ENCODE measurements around the gene SLC34A3. TPM values are rescaled to one million over a fixed set of nuclear protein-coding genes. Genes with fewer than 3 reads are reported as not detected.

SLC34A3 gene
- total RNA-seq, 2 experiments from 2014 or later = not detected

- Mint-ChIP-seq H3K27ac (no peak overlapping the region), H3K4me1 (peaks cover 5% of the 10 kb centered on the region), H3K36me3 (no peaks in the 10 kb centered on the region), H3K9me3 (no peaks in the 10 kb centered on the region), H3K27me3 (no peaks in the 10 kb centered on the region), H3K4me3 (no peak overlapping the region)
- DNase-seq = peak; percentile 33
- POLR2A ChIA-PET = interaction anchor here (0.5 to 1.1 kb wide), 2 partner anchors 39 to 134 kb away, joined by 3 read pairs; partner anchors contain the start of gene TUBB4B
- no peak for ATAC-seq (ENCODE audit: low read depth)
Measured at GRCh38 chr9:137279741-137280473, 49.2 kb downstream of the SLC34A3 start.

DNA sequence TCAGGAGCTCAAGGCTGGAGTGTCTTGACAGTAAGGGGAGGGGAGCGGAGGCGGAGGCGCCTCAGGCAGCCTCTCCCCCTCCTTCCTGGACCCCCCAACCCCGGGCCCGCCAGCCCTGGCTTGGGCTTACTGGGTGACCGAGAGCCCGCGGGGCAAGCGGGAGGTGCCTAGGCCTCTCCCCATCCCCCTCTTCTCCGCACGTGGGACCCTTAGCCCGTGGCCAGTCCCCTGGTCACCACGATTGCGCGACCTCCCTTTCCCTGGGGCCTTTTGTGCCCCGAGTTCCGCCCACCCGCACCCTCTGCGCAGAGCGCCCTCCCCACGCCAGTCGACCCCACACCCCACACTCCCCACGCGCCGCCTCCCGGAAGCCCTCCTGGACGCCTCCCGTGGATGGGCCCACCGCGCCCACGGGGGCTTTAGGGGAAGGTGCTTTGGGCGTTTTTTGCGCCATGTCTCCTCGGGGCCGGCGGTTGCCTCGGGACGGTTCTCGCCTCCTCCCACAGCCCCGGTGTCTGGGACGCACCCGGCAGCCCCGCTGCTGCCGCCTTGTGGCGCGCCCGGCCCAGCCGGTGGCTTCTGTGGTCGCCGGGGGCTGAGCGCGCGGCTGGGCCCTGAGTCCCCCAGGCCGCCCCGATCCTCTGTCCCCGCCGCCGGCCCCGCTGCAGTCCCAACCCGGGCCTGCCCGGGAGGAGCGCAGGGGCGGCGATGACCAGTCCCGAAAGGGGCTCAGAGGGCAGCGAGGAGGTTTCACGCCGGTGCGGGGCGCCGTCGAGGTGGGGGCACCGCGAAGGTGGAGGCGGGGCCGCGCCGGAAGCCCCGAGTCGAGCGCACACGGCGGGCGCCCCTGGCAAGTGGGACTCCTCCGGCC, 50.0 kb downstream of the SLC34A3 start:
- Mint-ChIP-seq H3K27me3 (no peaks in the 10 kb centered on the region), H3K9me3 (no peaks in the 10 kb centered on the region), H3K4me1 (peaks cover 4% of the 10 kb centered on the region), H3K27ac (no peak overlapping the region), H3K36me3 (no peaks in the 10 kb centered on the region), H3K4me3 (no peak overlapping the region)
- ATAC-seq (ENCODE audit: low read depth) = no peak
- POLR2A ChIA-PET = interaction anchor here (0.5 kb wide), 1 partner anchor 133 kb away, joined by 3 read pairs; no protein-coding TSS in a partner anchor
- peak; percentile 44 for DNase-seq

DNA sequence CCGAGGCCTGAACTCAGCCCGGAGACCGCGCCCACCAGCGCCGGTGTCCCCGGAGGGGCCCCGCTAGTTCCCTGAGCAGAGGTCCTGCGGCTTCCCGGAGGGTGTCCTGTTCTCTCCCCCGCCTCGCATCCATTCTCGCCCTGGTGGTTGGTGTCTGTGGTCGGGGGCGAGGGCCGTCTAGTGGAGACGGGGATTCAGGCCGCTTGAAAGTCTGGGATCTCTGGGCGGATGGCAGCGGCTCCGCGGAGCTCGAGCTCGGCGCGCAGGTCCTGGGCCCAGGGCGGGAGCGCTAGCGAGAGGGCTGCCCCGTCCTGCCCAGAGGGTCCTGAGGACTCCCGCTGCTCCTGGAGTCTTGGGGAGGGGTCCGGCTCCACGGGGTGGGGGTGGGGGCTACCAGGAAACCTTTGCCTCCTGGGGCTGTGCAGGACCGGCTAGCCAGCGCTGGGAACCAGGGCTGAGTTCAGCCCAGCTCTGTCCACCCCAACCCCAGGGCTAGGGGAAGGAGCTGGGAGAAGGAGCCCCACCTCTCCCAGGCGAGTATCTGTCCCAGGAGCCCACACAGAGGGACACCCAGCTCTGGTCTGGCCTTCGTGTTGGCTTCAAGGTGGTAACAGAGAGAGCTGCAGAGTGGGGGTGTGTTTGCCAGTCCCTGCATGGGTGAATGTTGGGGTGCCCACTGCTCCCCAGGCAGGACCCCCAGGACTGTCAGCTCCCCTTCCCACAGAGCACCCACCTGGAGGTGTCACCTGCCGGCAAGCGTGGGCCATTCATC, 50.8 kb downstream of the SLC34A3 start:
- Mint-ChIP-seq H3K9me3 (no peaks in the 10 kb centered on the region), H3K27me3 (no peaks in the 10 kb centered on the region), H3K4me3 (no peak overlapping the region), H3K36me3 (no peaks in the 10 kb centered on the region), H3K4me1 (peaks cover 4% of the 10 kb centered on the region), H3K27ac (no peak overlapping the region)
- DNase-seq (peak; percentile 27), ATAC-seq (ENCODE audit: low read depth) (no peak)
- POLR2A ChIA-PET = no interaction called here

Other genes starting within 250 kb of the SLC34A3 start
- gene LCNL1, start 247.9 kb upstream of the SLC34A3 start, total RNA-seq = under 1 TPM; 0.33 to 0.48 TPM
- gene PAXX, start 238.5 kb upstream of the SLC34A3 start, total RNA-seq = 10 to 100 TPM; 93.4 to 97.2 TPM
- gene CLIC3, start 234.3 kb upstream of the SLC34A3 start, total RNA-seq = 10 to 100 TPM; 13.3 to 14.7 TPM
- gene ABCA2, start 202.7 kb upstream of the SLC34A3 start, total RNA-seq = 10 to 100 TPM; 67.1 to 74.5 TPM
- gene FUT7, start 198.8 kb upstream of the SLC34A3 start, total RNA-seq = under 1 TPM; 0.39 to 0.62 TPM
- 10 to 100 TPM; 22.4 to 27.0 TPM for gene NPDC1, start 184.7 kb upstream of the SLC34A3 start, total RNA-seq
- gene ENTPD2, start 176.8 kb upstream of the SLC34A3 start, total RNA-seq = not detected
- 10 to 100 TPM; 26.4 to 30.0 TPM for gene SAPCD2, start 160.3 kb upstream of the SLC34A3 start, total RNA-seq
- gene UAP1L1, start 153.4 kb upstream of the SLC34A3 start, total RNA-seq = 10 to 100 TPM; 43.9 to 44.1 TPM
- 10 to 100 TPM; 63.2 to 63.9 TPM for gene MAN1B1, start 143.9 kb upstream of the SLC34A3 start, total RNA-seq
- gene DPP7, start 116.2 kb upstream of the SLC34A3 start, total RNA-seq = 100 to 1,000 TPM; 314 to 322 TPM
- not detected for gene GRIN1, start 91.7 kb upstream of the SLC34A3 start, total RNA-seq
- not detected for gene LRRC26, start 60.9 kb upstream of the SLC34A3 start, total RNA-seq
- gene TMEM210, start 58.8 kb upstream of the SLC34A3 start, total RNA-seq = not detected
- gene ANAPC2, start 42.3 kb upstream of the SLC34A3 start, total RNA-seq = 10 to 100 TPM; 84.2 to 87.8 TPM
- 10 to 100 TPM; 62.4 to 65.2 TPM for gene SSNA1, start 42.2 kb upstream of the SLC34A3 start, total RNA-seq
- gene TPRN, start 30.2 kb upstream of the SLC34A3 start, total RNA-seq = 10 to 100 TPM; 11.2 to 14.7 TPM
- gene TMEM203, start 25.3 kb upstream of the SLC34A3 start, total RNA-seq = 10 to 100 TPM; 37.4 to 39.4 TPM
- 10 to 100 TPM; 38.8 to 39.8 TPM for gene NDOR1, start 25.2 kb upstream of the SLC34A3 start, total RNA-seq
- 1 to 10 TPM; 5.0 to 7.2 TPM for gene RNF208, start 8.7 kb upstream of the SLC34A3 start, total RNA-seq
- gene CYSRT1, start 5.7 kb upstream of the SLC34A3 start, total RNA-seq = under 1 TPM; 0.45 to 0.55 TPM
- gene RNF224, start 3.4 kb upstream of the SLC34A3 start, total RNA-seq = not detected
- gene TUBB4B, start 10.4 kb downstream of the SLC34A3 start, total RNA-seq = 100 to 1,000 TPM; 241 to 249 TPM
- not detected for gene STPG3, start 20.4 kb downstream of the SLC34A3 start, total RNA-seq
- gene NELFB, start 24.4 kb downstream of the SLC34A3 start, total RNA-seq = 10 to 100 TPM; 58.7 to 63.1 TPM
- 1 to 10 TPM; 8.1 to 8.2 TPM for gene TOR4A, start 46.8 kb downstream of the SLC34A3 start, total RNA-seq
- gene NRARP, start 71.4 kb downstream of the SLC34A3 start, total RNA-seq = 1 to 10 TPM; 1.2 to 1.7 TPM
- 10 to 100 TPM; 23.4 to 24.7 TPM for gene EXD3, start 192.3 kb downstream of the SLC34A3 start, total RNA-seq
- 1 to 10 TPM; 2.8 to 3.7 TPM for gene NOXA1, start 192.5 kb downstream of the SLC34A3 start, total RNA-seq
- not detected for gene ENTPD8, start 210.5 kb downstream of the SLC34A3 start, total RNA-seq
- 10 to 100 TPM; 54.3 to 58.4 TPM for gene NSMF, start 228.4 kb downstream of the SLC34A3 start, total RNA-seq